GM19397 (cell line): ENCODE data around the gene GOT2.
"Not testable (repeated sequence)": the region's sequence is repeated elsewhere in the genome, so short reads cannot be mapped to it uniquely, and the experiment has no call there.

ENCODE experiments used
- ATAC-seq: cut with Tn5 transposase; IDR thresholded peaks from one replicate; pipeline ENCODE4 v1.9.1; 2021; ENCODE audit warnings: mild to moderate bottlenecking, moderate library complexity; ENCODE audit not compliant: unreplicated experiment

The GOT2 gene

DNA sequence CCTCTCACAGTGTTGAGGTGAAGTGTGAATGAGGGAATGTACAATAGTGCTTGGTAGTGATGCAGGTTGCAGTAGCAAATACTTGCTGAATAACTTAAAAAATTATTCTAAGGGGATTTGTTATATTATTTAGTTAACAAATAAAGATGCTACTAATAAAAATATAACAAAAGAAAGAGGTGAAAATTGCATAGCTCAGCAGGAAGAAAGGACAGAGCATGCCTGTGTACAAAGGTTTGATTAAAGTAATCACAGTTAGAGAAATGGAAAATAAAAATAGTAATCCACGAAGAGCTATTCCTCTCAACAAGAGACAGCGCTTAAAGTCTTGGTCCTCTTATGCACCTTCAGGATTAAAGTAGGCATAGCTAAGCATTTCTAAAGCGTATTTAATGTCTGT, 11.0 kb downstream of the GOT2 start:
- no peak for ATAC-seq

DNA sequence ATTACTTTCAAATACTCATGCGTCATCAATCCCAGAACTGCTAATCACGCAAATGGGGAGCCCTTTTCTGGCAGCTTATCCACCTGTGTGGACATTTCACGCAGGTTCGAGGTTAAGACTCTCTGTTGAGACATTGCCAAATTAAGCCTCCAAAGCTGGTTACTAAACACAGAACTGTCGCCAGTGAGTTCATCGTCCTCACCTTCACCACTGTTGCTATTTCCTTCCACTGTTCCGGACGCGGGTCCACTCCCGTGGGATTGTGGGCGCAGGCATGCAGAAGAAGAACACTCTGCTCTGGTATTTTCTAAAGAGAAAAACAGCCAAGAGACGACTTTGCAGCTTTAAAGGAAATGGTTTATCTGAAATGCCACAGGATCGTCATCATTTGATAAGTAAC, 16.1 kb downstream of the GOT2 start:
- no peak for ATAC-seq

DNA sequence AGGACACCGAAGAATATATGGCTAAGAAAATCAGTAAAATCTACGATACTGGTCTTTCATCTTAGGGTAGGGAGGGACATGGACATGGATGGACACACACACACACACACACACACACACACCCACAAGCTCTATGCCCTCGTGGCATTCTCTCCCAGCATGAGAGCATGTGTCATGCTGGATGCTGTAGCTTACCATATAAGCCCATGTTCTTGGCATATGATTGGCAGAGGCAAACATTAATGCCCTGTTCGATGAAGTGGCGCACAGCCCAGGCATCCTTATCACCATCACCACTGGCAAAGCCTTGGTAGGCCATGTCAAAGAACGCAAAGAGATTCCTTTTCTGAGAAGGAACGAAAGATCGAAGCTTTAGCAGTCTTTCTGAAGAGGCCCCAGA, 17.6 kb downstream of the GOT2 start:
- ATAC-seq: no peak

DNA sequence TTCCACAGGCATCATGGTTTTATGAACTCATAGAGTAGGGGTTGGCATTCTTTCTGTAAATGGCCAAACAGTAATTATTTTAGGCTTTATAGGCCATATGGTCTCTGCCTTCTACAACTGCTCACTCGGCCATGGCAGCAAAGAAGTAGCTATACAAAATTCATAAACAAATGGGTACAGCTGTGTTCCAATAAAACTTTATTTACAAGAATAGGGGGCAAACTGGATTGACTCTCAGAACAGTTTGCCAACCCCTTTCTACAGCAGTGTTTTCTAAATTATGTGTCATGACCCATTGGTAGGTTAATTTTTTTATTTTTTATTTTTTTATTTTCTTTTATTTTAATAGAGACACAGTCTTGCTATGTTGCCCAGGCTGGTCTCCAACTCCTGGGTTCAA, 20.4 kb downstream of the GOT2 start:
- ATAC-seq: no peak

DNA sequence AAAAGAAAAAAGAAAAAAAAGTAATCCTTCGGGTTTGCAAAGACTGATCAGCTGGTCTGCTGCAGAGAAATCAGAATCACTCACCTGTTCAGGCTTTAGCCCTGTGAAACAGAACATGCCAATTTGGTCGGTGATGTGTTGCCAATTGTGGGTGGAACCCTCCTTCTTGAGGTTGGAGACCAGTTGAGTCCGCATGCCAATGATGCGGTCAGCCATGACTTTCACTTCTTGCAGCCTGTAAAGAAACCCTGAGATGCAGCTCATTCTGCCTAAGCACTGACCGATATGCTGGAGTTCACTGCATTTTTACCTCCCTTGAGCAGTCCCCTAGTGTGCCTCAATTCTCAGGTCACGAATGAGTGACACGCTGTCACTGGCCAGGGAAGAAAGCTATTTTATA, 24.8 kb downstream of the GOT2 start:
- ATAC-seq: no peak

DNA sequence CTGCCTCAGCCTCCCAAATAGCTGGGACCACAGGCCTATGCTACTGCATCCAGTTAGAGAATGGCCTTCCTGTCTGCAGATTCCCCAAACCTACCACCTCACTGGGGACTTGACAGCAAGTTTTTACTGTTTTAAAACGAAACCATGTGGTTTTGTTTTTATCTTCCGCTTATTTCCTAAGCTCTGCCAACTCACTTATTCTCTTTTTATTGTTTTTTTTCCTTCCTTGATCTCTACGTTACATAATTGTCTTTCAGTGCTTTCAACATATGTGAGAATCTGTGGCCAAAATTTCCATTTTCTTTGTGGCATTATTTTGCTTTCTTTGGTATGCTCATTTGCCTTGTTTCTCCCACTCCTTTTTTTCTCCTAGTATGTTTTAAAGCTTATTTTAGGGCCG, 35.0 kb downstream of the GOT2 start:
- no peak for ATAC-seq

DNA sequence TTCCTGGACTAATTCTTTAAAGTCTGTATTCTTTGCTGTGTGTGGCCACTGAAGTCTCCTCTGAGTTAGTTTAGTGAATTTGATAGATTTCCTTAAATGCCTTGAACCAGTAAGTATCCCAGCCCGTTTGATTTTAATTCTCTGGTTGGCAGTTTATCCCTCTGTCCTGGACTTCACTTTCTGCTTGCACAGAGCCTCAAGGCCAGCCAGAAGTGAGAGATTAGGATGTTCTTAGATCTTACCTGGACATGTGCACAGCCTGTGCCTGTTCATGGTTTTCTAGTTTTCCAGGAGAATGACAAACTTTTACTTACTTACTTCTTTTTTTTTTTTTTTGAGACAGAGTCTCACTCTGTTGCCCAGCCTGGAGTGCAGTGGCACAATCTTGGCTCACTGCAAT, 38.7 kb downstream of the GOT2 start:
- ATAC-seq: no peak

DNA sequence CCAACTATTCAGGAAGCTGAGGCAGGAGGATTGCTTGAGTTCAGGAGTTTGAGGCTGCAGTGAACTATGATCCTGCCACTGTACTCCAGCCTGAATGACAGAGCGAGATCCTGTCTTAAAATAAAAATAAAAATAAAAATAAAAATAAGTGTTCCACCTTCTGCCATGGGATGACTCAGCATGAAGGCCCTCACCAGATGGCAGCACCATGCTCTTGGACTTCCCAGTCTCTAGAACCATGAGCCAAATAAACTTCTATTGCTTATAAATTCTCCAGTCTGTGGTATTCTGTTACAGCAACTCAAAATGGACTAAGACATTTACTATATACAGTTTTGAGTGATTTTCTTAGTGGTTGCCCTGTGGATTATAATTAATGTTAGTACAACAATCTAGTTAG, 41.7 kb downstream of the GOT2 start:
- no peak for ATAC-seq

DNA sequence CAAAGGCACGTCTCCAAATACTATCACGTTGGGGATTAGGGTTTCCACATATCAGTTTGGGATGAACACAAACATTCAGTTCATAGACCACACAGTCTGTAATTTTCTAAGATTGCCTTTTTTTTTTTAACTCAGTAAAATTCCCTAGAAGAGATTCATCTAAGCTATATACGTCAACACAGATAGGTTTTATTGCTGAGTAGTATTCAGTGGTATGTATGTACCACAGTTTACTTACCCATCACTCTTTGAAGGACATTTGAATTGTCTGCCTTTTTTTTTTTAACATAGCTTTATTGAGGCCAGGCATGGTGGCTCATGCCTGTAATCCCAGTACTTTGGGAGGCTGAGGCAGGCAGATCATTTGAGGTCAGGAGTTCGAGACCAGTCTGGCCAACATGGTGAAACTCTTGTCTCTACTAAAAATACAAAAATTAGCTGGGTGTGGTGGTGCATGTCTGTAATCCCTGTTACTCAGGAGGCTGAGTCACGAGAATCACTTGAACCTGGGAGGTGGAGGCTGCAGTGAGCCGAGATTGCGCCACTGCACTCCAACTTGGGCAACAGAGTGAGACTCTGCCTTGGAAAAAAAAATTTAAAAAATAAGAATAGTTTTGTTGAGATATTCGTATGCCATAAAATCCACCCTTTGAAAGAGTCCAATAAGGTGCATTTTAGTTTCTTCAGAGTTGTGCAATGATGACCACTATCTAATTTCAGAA, 47.0 kb downstream of the GOT2 start:
- not testable (repeated sequence) for ATAC-seq

DNA sequence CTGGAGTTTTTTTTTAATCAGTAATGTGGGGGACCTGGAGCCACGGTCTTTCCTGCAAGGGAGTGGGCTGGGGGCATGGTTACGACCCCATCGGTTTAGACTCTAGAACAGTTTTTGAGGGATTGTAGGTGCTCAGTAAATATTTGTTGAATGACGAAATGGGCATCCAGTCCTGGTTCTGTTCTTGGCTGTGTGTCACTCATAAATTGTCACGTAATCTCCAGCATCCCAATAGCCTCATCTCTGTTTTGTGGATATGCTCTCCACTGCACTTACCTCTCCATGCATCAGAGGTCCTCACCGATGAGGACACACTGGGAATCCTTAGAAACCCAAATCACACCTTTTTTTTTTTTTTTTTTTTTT, 49.0 kb downstream of the GOT2 start:
- no peak for ATAC-seq

DNA sequence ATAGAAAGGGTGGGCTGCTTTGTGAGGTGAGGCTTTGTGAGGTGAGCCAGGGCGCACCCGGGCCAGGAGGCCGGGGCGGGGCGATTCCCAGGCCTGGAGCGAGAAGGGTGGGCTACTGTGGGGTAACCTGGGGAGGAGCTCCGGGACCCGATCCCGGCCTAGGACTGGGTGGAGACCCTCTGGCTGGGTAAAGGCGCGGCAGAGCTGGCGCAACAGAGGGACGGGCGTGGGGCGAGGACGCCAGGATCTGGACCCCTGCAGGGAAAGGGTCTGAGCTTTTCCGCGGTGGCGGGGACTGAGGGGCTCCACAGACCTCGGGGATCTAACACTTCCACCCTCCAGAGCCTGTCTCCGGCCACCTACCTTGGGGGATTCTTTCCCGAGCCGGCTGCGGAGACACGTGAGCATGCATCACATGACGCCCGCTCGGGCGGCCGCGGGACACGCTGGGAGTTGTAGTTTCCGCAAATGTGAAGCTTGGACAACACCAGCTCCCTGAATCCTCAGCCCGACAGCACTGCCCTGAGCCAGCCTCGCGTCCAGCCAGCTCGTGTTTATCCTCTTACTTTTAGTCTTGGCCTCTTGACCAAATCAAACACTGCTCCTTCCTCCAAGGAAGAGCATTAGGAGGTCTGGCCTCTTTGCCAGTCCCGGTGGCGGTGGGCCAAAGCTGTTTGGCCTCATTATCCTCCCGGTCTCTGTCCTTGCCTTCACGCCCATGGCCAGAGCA, 49.6 kb downstream of the GOT2 start, which contains the start of gene SLC38A7:
Gene SLC38A7, minus strand, starts transcription at position 417 of the 730 bp plus-strand sequence. CDS start 4,644 bp downstream, outside the sequence.
- ATAC-seq: peak; percentile 99

DNA sequence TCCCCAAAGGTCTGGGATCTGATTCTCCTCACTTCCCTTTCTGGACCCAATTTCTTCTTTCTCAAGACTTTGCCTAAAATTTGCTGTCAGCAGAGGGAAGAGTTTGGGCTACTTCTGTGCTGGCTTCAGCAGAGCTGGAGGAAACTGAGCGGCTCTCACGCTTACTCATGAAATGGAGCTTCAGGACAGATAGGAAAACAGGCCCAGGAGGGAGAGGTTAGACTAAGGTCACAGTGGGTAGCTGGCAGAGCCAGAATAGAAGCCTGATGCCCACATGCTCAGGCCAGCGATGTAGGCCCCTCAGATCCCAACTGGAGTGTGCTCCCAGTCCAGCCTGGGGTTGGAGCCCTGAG, 50.1 kb downstream of the GOT2 start:
- ATAC-seq: no peak

DNA sequence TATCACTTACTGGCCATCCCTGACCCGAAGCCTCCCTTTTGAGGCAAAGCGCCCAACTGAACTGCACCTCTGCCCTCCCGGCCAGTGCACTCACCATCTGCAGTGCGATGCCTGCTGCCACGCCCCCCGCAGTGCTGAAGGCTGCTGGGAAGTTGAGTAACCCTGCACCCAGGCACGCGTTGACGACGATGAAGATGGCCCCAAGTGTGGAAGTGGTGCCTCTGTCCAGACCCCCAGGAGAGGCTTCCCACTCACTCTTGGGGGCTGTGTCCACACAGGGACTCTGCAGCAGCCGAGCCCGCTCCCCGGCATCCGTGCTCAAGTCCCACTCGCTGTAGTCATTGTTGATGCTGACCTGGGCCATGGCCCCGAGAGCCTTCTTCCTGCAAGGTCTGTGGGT, 54.4 kb downstream of the GOT2 start:
- no peak for ATAC-seq

DNA sequence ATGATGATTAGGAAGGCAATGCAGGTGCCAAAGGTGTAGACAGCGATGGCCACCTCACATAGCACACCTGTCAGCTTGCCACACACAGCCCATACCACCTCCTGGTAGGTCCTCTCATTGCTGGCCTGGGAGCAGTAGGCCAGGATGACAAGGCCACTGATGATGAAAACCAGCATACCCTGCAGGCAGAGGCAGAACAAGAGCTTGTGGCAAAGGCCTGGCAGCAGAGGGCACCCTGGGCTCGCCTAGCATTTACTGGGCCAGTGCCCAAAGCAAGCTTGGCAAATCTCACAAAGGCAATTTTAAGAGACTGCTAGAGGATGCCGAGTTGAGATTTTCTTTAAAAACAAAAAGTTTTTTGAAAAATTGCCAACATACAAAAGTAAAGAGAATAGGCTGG, 55.4 kb downstream of the GOT2 start:
- ATAC-seq: no peak

DNA sequence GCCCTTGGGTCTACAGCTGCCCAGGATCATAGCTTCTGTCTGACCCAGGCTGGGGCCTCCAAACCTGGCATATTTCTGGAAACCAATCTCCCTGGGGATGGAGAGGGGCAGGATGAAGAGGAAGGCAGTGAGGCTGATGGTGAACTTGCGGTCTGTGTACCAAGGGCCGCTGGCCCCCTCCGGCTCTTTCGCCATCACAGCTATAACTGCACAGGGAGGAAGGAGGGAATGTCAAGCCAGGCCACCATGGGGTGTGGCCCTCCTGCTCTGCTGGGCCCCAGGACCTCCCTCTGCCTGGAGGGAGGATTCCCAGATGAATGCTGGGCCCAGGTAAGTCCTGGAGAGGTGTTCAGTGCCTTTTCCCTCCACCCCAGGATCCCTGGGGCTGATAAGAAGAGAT, 55.8 kb downstream of the GOT2 start:
- ATAC-seq: no peak

DNA sequence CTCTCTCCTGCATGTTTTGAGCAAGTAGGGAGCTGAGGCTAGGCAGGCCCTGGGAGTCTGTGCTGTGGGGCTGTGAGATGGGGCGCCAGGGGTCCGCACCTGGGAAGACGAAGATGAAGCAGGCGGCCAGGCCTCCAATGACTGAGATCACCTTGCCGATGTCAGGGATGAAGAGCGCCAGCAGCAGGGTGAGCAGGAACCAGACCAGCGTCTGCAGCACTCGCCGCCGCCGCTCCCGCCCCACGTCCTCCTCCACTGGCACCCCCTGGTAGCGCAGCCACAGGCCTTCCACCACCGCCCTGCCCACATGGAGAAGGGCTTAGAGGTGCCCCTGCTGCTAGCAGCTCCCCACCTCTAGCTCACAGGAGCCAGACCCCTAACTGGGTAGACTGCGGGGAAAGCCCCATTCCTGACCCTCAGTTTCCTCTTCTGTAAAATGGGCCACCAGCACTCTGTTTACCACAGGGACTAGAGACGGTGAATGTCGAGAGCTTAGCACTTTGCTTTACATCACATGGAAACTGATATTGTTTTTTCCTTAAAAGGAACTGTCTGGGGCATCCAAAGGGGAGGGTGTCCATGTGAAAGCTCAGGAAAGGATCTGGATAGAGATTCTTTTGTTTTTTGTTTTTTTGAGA, 63.1 kb downstream of the GOT2 start:
- no peak for ATAC-seq

DNA sequence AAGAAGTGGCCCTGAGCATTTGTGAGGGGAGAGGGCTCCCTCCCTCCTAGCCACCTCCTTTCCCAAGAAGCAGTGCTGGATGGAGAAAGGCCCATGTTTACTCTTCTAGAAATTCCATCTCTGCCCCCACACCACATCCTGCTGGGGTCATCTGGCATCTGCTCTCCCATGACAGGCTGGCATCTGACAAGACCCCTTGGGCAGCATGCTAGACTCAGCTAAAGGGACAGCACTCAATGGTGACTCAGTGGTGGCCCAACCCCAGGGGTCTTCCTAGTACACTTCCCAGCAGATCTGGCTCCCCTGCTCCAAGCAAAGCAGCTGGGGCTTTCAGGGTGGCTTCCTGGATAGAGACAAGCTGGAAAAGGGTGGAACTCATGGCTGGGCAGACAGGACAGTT, 63.9 kb downstream of the GOT2 start:
- ATAC-seq: no peak

DNA sequence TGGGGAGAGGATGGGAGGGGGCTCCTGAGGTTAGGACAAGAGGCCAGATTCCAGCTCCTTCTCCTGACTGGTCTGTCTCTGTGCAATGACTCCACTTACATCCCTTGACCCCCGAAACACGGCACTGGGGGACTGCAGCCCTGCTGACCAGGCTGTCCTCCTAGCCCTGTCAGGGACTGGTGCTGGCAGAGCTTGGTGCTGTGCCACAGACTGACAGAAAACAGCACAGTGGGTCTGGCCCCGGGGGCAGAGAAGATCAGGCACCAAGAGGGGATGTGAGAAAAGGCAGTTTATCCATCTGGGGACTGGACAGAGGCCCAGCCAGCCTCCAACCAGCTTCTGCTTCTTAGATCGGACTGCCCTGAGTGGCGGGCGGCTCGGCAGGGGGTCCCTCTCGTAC, 68.9 kb downstream of the GOT2 start:
- no peak for ATAC-seq

DNA sequence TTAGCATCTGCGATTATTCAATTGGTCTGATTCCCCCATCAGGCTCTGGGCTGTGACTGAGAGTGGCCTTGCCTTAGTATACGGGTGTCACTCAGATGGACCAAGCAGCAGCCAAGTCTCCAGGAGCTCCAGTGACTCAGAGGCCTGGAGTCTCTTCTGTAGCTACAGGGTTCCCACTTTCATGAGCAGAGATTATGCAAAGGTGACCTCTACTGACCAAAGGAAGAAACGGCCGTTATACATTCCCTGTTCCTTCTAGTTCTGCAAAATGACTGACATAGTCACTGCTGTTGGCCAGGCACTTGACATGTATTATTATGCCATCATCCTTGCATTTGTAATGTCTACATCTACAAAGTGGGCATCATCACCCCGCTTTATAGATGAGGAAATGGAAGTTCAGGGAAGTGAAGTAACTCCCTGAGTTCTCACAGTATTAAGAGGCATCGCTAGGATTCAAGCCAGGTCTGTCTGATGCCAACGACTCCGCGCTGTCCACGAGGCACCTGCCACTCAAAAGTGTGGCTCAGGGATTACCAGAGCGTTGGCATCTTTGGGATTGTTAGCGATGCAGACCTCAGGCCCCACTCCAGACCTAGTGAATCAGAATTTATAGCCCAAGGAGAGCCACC, 72.8 kb downstream of the GOT2 start:
- ATAC-seq: no peak

DNA sequence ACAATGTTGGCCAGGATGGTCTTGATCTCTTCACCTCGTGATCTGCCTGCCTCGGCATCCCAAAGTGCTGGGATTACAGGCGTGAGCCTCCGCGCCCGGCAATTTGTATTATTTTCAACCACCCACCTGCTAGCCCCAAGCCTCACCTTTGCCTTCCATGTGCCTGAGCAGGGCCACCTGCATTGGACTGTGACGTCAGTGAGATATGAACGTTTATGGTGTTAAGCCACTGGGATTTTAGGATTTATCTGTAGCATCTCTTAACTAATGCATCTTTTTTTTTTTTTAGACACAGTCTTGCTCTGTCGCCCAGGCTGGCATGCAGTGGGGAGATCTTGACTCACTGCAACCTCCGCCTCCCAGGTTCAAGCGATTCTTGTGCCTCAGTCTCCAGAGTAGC, 74.2 kb downstream of the GOT2 start:
- not testable (repeated sequence) for ATAC-seq

DNA sequence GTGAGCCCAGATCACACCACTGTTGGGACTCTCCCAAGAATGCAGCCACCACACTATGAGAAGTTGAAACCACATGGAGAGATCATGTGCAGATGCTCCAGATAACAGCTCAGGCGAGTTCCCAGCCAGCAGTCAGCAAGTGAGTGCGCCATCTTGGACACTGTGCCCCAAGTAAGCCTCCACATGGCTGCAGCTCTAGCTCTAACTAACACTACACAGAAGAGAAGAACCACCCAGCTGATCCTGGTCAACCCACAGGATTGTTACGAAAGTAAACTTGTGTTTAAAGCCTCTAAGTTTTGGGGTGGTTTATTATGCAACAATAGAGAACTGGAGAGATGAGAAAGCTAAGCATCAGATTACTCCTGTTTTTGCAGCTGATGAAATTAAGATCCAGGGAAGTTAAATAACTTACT, 75.3 kb downstream of the GOT2 start:
- ATAC-seq: no peak
